ENCODE measurements around the gene KIF26B.
"Not testable (repeated sequence)": the region's sequence is repeated elsewhere in the genome, so short reads cannot be mapped to it uniquely, and the experiment has no call there.

The KIF26B gene

GRCh38 chr1:245332085-245332484 is 177.3 kb downstream of the KIF26B start:
- Histone ChIP-seq H3K27me3 (replicated peaks in 2 of 5; ENCODE audit: control insufficient read depth in 4 of 5, insufficient read depth in 5 of 5, low read length in 4 of 5) (peaks cover 0 to 2% (median 0%) of the 10 kb centered on the region in 5 experiments), H3K4me3 (ENCODE audit: control insufficient read depth in 1 of 7, extremely low read depth in 1 of 7, insufficient read depth in 4 of 7, low read depth in 2 of 7, low read length in 6 of 7) (no peak overlapping the region), H3K27ac (ENCODE audit: insufficient read depth in 1 of 2, low read depth in 1 of 2, low read length in 2 of 2, poor library complexity in 1 of 2, severe bottlenecking in 2 of 2) (no peak overlapping the region), H3K36me3 (ENCODE audit: control insufficient read depth in 4 of 4, insufficient read depth in 4 of 4, low read length in 3 of 4) (no peaks in the 10 kb centered on the region), H3K9me3 (ENCODE audit: control extremely low read depth in 1 of 5, control insufficient read depth in 4 of 5, insufficient read depth in 2 of 5, low read depth in 1 of 5, low read length in 4 of 5) (no peaks in the 10 kb centered on the region), H3K4me1 (ENCODE audit: control extremely low read depth in 1 of 4, control insufficient read depth in 4 of 4, insufficient read depth in 4 of 4, low read length in 3 of 4) (no peaks in the 10 kb centered on the region)
- no peak for DNase-seq
- 98% methylated on average over 5 of the region's 6 CpGs for WGBS (ENCODE audit: insufficient coverage)
- ChIA-PET CTCF (no interaction called here), POLR2A (no interaction called here)

GRCh38 chr1:245332513-245332912 is 177.7 kb downstream of the KIF26B start:
- 90% methylated on average over 6 of the region's 6 CpGs for WGBS (ENCODE audit: insufficient coverage)
- DNase-seq, result no peak

GRCh38 chr1:245334235-245334634 is 179.4 kb downstream of the KIF26B start:
- POLR2A ChIA-PET, result no interaction called here
- H3K4me3 ChIP-seq (ENCODE audit: control insufficient read depth in 1 of 7, extremely low read depth in 1 of 7, insufficient read depth in 4 of 7, low read depth in 2 of 7, low read length in 6 of 7), result no peak overlapping the region
- 100% methylated on average over 3 of the region's 4 CpGs for WGBS (ENCODE audit: insufficient coverage)
- H3K9me3 ChIP-seq (ENCODE audit: control extremely low read depth in 1 of 5, control insufficient read depth in 4 of 5, insufficient read depth in 2 of 5, low read depth in 1 of 5, low read length in 4 of 5), result no peaks in the 10 kb centered on the region
- peaks cover 0 to 2% (median 0%) of the 10 kb centered on the region in 5 experiments for H3K27me3 ChIP-seq (replicated peaks in 2 of 5; ENCODE audit: control insufficient read depth in 4 of 5, insufficient read depth in 5 of 5, low read length in 4 of 5)
- CTCF ChIA-PET, result no interaction called here
- H3K36me3 ChIP-seq (ENCODE audit: control insufficient read depth in 4 of 4, insufficient read depth in 4 of 4, low read length in 3 of 4), result no peaks in the 10 kb centered on the region
- H3K27ac ChIP-seq (ENCODE audit: insufficient read depth in 1 of 2, low read depth in 1 of 2, low read length in 2 of 2, poor library complexity in 1 of 2, severe bottlenecking in 2 of 2), result no peak overlapping the region
- peaks cover 0 to 7% (median 0%) of the 10 kb centered on the region in 4 experiments for H3K4me1 ChIP-seq (ENCODE audit: control extremely low read depth in 1 of 4, control insufficient read depth in 4 of 4, insufficient read depth in 4 of 4, low read length in 3 of 4)
- DNase-seq, result no peak

More at GRCh38 chr1:245332513-245332912, 177.7 kb downstream of the KIF26B start:
- H3K36me3 ChIP-seq (ENCODE audit: control insufficient read depth in 4 of 4, insufficient read depth in 4 of 4, low read length in 3 of 4), result no peaks in the 10 kb centered on the region
- no peaks in the 10 kb centered on the region for H3K9me3 ChIP-seq (ENCODE audit: control extremely low read depth in 1 of 5, control insufficient read depth in 4 of 5, insufficient read depth in 2 of 5, low read depth in 1 of 5, low read length in 4 of 5)
- H3K4me3 ChIP-seq (ENCODE audit: control insufficient read depth in 1 of 7, extremely low read depth in 1 of 7, insufficient read depth in 4 of 7, low read depth in 2 of 7, low read length in 6 of 7), result no peak overlapping the region
- H3K27me3 ChIP-seq (replicated peaks in 2 of 5; ENCODE audit: control insufficient read depth in 4 of 5, insufficient read depth in 5 of 5, low read length in 4 of 5), result peaks cover 0 to 2% (median 0%) of the 10 kb centered on the region in 5 experiments
- POLR2A ChIA-PET, result no interaction called here
- CTCF ChIA-PET, result no interaction called here
- no peak overlapping the region for H3K27ac ChIP-seq (ENCODE audit: insufficient read depth in 1 of 2, low read depth in 1 of 2, low read length in 2 of 2, poor library complexity in 1 of 2, severe bottlenecking in 2 of 2)
- H3K4me1 ChIP-seq (ENCODE audit: control extremely low read depth in 1 of 4, control insufficient read depth in 4 of 4, insufficient read depth in 4 of 4, low read length in 3 of 4), result no peaks in the 10 kb centered on the region

GRCh38 chr1:245334827-245335490 is 180.2 kb downstream of the KIF26B start:
- Histone ChIP-seq H3K36me3 (ENCODE audit: control insufficient read depth in 4 of 4, insufficient read depth in 4 of 4, low read length in 3 of 4) (no peaks in the 10 kb centered on the region), H3K4me3 (ENCODE audit: control insufficient read depth in 1 of 7, extremely low read depth in 1 of 7, insufficient read depth in 4 of 7, low read depth in 2 of 7, low read length in 6 of 7) (no peak overlapping the region), H3K4me1 (ENCODE audit: control extremely low read depth in 1 of 4, control insufficient read depth in 4 of 4, insufficient read depth in 4 of 4, low read length in 3 of 4) (peaks cover 0 to 7% (median 0%) of the 10 kb centered on the region in 4 experiments), H3K27ac (ENCODE audit: insufficient read depth in 1 of 2, low read depth in 1 of 2, low read length in 2 of 2, poor library complexity in 1 of 2, severe bottlenecking in 2 of 2) (no peak overlapping the region), H3K9me3 (ENCODE audit: control extremely low read depth in 1 of 5, control insufficient read depth in 4 of 5, insufficient read depth in 2 of 5, low read depth in 1 of 5, low read length in 4 of 5) (no peaks in the 10 kb centered on the region), H3K27me3 (replicated peaks in 2 of 5; ENCODE audit: control insufficient read depth in 4 of 5, insufficient read depth in 5 of 5, low read length in 4 of 5) (peaks cover 0 to 2% (median 0%) of the 10 kb centered on the region in 5 experiments)
- DNase-seq, result no peak
- POLR2A ChIA-PET, result no interaction called here
- CTCF ChIA-PET, result no interaction called here
- 94% methylated on average over 9 of the region's 9 CpGs for WGBS (ENCODE audit: insufficient coverage)

GRCh38 chr1:245335684-245336083 is 180.9 kb downstream of the KIF26B start:
- H3K4me1 ChIP-seq (ENCODE audit: control extremely low read depth in 1 of 4, control insufficient read depth in 4 of 4, insufficient read depth in 4 of 4, low read length in 3 of 4); CTCF ChIA-PET; DNase-seq; H3K9me3 ChIP-seq (ENCODE audit: control extremely low read depth in 1 of 5, control insufficient read depth in 4 of 5, insufficient read depth in 2 of 5, low read depth in 1 of 5, low read length in 4 of 5); POLR2A ChIA-PET; H3K27ac ChIP-seq (ENCODE audit: insufficient read depth in 1 of 2, low read depth in 1 of 2, low read length in 2 of 2, poor library complexity in 1 of 2, severe bottlenecking in 2 of 2); H3K36me3 ChIP-seq (ENCODE audit: control insufficient read depth in 4 of 4, insufficient read depth in 4 of 4, low read length in 3 of 4); H3K27me3 ChIP-seq (replicated peaks in 2 of 5; ENCODE audit: control insufficient read depth in 4 of 5, insufficient read depth in 5 of 5, low read length in 4 of 5); H3K4me3 ChIP-seq (ENCODE audit: control insufficient read depth in 1 of 7, extremely low read depth in 1 of 7, insufficient read depth in 4 of 7, low read depth in 2 of 7, low read length in 6 of 7): not testable (repeated sequence)
- 89% methylated on average over 22 of the region's 22 CpGs for WGBS (ENCODE audit: insufficient coverage)

- POLR2A ChIA-PET, result no interaction called here
Measured at GRCh38 chr1:245336149-245336983, 181.6 kb downstream of the KIF26B start.

GRCh38 chr1:245336984-245337355 is 182.2 kb downstream of the KIF26B start:
- DNase-seq; H3K4me3 ChIP-seq (ENCODE audit: control insufficient read depth in 1 of 7, extremely low read depth in 1 of 7, insufficient read depth in 4 of 7, low read depth in 2 of 7, low read length in 6 of 7); POLR2A ChIA-PET; CTCF ChIA-PET; H3K4me1 ChIP-seq (ENCODE audit: control extremely low read depth in 1 of 4, control insufficient read depth in 4 of 4, insufficient read depth in 4 of 4, low read length in 3 of 4); H3K27me3 ChIP-seq (replicated peaks in 2 of 5; ENCODE audit: control insufficient read depth in 4 of 5, insufficient read depth in 5 of 5, low read length in 4 of 5); H3K27ac ChIP-seq (ENCODE audit: insufficient read depth in 1 of 2, low read depth in 1 of 2, low read length in 2 of 2, poor library complexity in 1 of 2, severe bottlenecking in 2 of 2); H3K36me3 ChIP-seq (ENCODE audit: control insufficient read depth in 4 of 4, insufficient read depth in 4 of 4, low read length in 3 of 4); H3K9me3 ChIP-seq (ENCODE audit: control extremely low read depth in 1 of 5, control insufficient read depth in 4 of 5, insufficient read depth in 2 of 5, low read depth in 1 of 5, low read length in 4 of 5): not testable (repeated sequence)
- no CpG with 5 or more reads among the region's 2 CpGs for WGBS (ENCODE audit: insufficient coverage)

More at GRCh38 chr1:245336149-245336983, 181.6 kb downstream of the KIF26B start:
- Histone ChIP-seq H3K9me3 (ENCODE audit: control extremely low read depth in 1 of 5, control insufficient read depth in 4 of 5, insufficient read depth in 2 of 5, low read depth in 1 of 5, low read length in 4 of 5) (no peaks in the 10 kb centered on the region), H3K36me3 (ENCODE audit: control insufficient read depth in 4 of 4, insufficient read depth in 4 of 4, low read length in 3 of 4) (no peaks in the 10 kb centered on the region), H3K27ac (ENCODE audit: insufficient read depth in 1 of 2, low read depth in 1 of 2, low read length in 2 of 2, poor library complexity in 1 of 2, severe bottlenecking in 2 of 2) (no peak overlapping the region), H3K27me3 (replicated peaks in 2 of 5; ENCODE audit: control insufficient read depth in 4 of 5, insufficient read depth in 5 of 5, low read length in 4 of 5) (peaks cover 0 to 2% (median 0%) of the 10 kb centered on the region in 5 experiments), H3K4me1 (ENCODE audit: control extremely low read depth in 1 of 4, control insufficient read depth in 4 of 4, insufficient read depth in 4 of 4, low read length in 3 of 4) (peaks cover 0 to 7% (median 0%) of the 10 kb centered on the region in 4 experiments), H3K4me3 (ENCODE audit: control insufficient read depth in 1 of 7, extremely low read depth in 1 of 7, insufficient read depth in 4 of 7, low read depth in 2 of 7, low read length in 6 of 7) (no peak overlapping the region)
- WGBS (ENCODE audit: insufficient coverage), result 96% methylated on average over 22 of the region's 22 CpGs
- CTCF ChIA-PET, result no interaction called here
- DNase-seq, result no peak

All from common myeloid progenitor, CD34-positive (primary cell).